Articular chondrocyte of knee joint (primary cell): ENCODE measurements around the gene OR5AK2. TPM values are rescaled to one million over a fixed set of nuclear protein-coding genes. Genes with fewer than 3 reads are reported as not detected.

ENCODE experiments used
- total RNA-seq: library from RNA; depleted of rRNA; stranded (reverse); fragments of >200 nt; gene quantifications from 2 replicates; pipeline ENCODE4 v1.2.3, GENCODE V29; 2012

The OR5AK2 gene, protein sequence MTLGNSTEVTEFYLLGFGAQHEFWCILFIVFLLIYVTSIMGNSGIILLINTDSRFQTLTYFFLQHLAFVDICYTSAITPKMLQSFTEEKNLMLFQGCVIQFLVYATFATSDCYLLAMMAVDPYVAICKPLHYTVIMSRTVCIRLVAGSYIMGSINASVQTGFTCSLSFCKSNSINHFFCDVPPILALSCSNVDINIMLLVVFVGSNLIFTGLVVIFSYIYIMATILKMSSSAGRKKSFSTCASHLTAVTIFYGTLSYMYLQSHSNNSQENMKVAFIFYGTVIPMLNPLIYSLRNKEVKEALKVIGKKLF
- total RNA-seq = not detected in 2 replicates

DNA sequence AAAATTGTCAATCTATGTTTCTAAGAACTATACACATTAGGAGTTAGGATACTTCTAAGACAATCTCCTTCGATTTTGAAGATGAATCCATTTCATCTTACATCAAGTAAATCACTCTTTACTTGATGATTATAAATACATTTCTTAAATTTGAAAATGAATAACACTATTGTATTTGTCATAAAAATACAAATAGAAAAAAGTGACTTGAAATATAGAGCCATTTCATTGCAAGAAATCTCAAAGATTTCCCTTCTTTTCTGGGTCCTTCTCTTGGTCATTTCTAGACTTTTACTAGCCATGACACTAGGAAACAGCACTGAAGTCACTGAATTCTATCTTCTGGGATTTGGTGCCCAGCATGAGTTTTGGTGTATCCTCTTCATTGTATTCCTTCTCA is at the start of gene OR5AK2:
Gene OR5AK2 (plus strand): TSS at position 301 of the 400 bp plus-strand sequence. CDS start 0 bp downstream, at position 301.

Other genes starting within 250 kb of the OR5AK2 start
- gene OR9G4, start 240.2 kb upstream of the OR5AK2 start, total RNA-seq = not detected in 2 replicates
- not detected in 2 replicates for gene LRRC55, start 193.0 kb downstream of the OR5AK2 start, total RNA-seq
- gene APLNR, start 248.3 kb downstream of the OR5AK2 start, total RNA-seq = not detected in 2 replicates